ENCODE data around the gene KLK10.
"Not testable (repeated sequence)": the region's sequence is repeated elsewhere in the genome, so short reads cannot be mapped to it uniquely, and the experiment has no call there.

The KLK10 gene

DNA sequence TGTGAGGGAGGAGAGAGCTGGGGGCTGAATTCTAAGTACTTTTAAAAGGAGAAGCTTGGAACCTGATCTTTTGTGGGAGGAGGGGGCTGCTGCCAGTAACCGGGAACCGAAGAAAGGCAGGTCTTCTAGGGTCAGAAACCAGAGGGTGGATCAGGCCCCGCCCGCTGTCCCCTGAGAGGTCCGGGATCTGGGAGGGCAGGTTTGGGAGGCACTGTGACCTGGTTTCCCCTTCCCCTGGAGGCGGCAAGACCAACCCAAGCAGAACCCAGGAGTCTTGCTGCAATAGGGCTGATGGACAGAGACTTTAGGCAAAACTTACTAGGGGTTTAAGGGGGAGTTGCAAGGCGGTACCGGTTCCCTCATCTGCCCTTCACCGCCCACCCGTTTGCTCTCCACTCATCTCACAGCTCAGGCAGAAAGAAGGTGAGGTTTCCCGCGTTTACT lies 17.4 kb downstream of the KLK10 start:
- Mint-ChIP-seq H3K9me3 (no peaks in the 10 kb centered on the region), H3K4me3 (no peak overlapping the region), H3K27me3 (ENCODE audit: low read depth) (no peaks in the 10 kb centered on the region), H3K27ac (no peak overlapping the region), H3K4me1 (ENCODE audit: low read depth) (no peaks in the 10 kb centered on the region), H3K36me3 (ENCODE audit: low read depth) (no peaks in the 10 kb centered on the region)
- no peak for DNase-seq (ENCODE audit: low spot score)

DNA sequence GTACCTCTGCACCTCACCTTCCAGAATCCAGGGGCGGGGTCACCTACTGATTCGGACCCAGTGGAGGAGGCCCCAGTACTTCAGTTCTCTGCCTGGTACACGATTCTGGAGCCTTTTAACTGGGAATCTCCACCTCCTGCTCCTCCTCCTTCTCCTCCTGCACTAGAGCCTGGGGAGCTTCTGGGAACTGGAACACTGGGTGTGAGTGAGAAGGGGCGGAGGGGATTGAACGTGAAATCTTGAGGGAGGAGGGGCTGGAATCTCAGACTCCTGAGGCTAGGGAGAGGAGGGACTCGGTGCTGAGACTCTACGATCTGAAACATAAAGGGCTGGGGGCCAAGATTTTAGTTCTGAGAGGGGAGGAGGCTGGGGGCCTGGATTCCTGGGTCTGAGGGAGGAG lies 18.0 kb downstream of the KLK10 start, which contains the start of gene KLK8:
Gene KLK8 (minus strand): TSS at position 90 of the 400 bp plus-strand sequence. CDS start 437 bp downstream, outside the sequence.
- Mint-ChIP-seq H3K27ac (no peak within 1 kb of the TSS), H3K36me3 (ENCODE audit: low read depth) (no peaks in the 10 kb centered on the region), H3K4me3 (no peak within 1 kb of the TSS), H3K9me3 (no peaks in the 10 kb centered on the region), H3K27me3 (ENCODE audit: low read depth) (no peaks in the 10 kb centered on the region), H3K4me1 (ENCODE audit: low read depth) (no peaks in the 10 kb centered on the region)
- no peak for DNase-seq (ENCODE audit: low spot score)

- no peak overlapping the region for H3K27ac Mint-ChIP-seq
- DNase-seq (ENCODE audit: low spot score), result no peak
- no peak overlapping the region for H3K4me3 Mint-ChIP-seq
- H3K36me3 Mint-ChIP-seq (ENCODE audit: low read depth), result no peaks in the 10 kb centered on the region
- no peaks in the 10 kb centered on the region for H3K4me1 Mint-ChIP-seq (ENCODE audit: low read depth)
- no peaks in the 10 kb centered on the region for H3K9me3 Mint-ChIP-seq
- no peaks in the 10 kb centered on the region for H3K27me3 Mint-ChIP-seq (ENCODE audit: low read depth)
These were observed 18.5 kb downstream of the KLK10 start for GRCh38 chr19:51000981-51001380.

- H3K27me3 Mint-ChIP-seq (ENCODE audit: low read depth), result no peaks in the 10 kb centered on the region
These were observed 19.1 kb downstream of the KLK10 start for GRCh38 chr19:51000426-51000825.

DNA sequence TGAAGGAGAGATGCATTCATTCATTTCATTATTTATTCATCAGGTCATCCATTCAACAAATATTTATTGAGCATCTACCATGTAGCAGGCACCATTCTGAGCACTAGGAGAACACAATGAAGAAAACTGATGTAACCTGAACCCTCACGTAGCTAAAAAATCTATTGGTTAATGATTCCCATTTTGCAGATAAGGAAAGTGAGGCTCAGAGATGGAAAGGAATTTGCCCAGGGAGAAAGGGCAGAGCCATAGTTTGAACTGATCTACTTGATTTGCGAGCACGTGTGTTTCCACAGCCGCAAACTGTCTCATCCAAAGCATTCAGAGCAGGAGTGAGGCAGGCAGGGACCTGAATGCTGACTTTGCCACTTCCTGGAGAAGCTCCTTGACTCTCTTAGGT lies 20.8 kb downstream of the KLK10 start:
- Mint-ChIP-seq H3K4me3 (no peak overlapping the region), H3K36me3 (ENCODE audit: low read depth) (no peaks in the 10 kb centered on the region), H3K27ac (no peak overlapping the region), H3K9me3 (no peaks in the 10 kb centered on the region), H3K27me3 (ENCODE audit: low read depth) (no peaks in the 10 kb centered on the region), H3K4me1 (ENCODE audit: low read depth) (no peaks in the 10 kb centered on the region)
- DNase-seq (ENCODE audit: low spot score), result no peak

More at GRCh38 chr19:51000426-51000825, 19.1 kb downstream of the KLK10 start:
- no peak for DNase-seq (ENCODE audit: low spot score)
- Mint-ChIP-seq H3K36me3 (ENCODE audit: low read depth) (no peaks in the 10 kb centered on the region), H3K9me3 (no peaks in the 10 kb centered on the region), H3K4me1 (ENCODE audit: low read depth) (no peaks in the 10 kb centered on the region), H3K4me3 (no peak overlapping the region), H3K27ac (no peak overlapping the region)

DNA sequence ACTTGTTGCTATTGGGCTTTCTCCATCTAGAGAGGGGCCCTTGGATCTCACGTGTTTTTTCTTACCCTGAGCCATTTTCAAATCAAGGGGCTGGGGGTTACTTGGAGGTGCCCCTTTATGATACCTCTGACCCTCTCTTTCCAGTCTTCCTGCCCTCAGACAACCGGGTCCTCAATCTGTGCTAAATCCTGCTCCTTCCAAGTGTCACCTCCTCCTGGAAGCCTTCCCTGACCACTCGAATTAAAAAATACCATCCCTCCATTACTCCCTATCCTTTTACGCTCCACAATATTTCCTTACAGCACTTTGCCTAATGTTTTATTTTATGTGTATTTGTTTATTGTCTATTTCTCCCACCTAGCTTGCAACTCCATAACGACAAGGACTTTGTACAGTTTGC lies 21.4 kb downstream of the KLK10 start:
- no peaks in the 10 kb centered on the region for H3K9me3 Mint-ChIP-seq
- DNase-seq (ENCODE audit: low spot score), result no peak
- no peaks in the 10 kb centered on the region for H3K36me3 Mint-ChIP-seq (ENCODE audit: low read depth)
- no peak overlapping the region for H3K4me3 Mint-ChIP-seq
- no peaks in the 10 kb centered on the region for H3K4me1 Mint-ChIP-seq (ENCODE audit: low read depth)
- H3K27me3 Mint-ChIP-seq (ENCODE audit: low read depth), result no peaks in the 10 kb centered on the region
- no peak overlapping the region for H3K27ac Mint-ChIP-seq

DNA sequence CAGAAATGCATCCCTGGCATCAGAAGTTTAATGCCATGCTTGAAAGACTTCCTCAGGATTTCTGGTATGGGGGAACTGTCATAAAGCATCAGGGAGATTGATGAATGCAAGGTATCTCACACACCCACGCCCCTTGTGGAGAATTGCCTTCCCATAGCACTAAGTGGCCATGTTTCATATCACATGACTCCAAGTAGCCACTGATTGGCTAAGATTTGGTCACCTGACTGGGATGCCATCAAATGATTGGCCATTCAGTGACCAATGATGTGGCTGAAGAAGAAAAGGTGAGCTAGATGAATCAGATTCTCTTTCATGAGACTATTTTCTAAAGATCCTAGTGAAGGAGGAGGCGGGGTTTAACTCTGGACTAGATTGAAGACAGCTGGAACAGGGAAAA lies 25.4 kb downstream of the KLK10 start:
- DNase-seq (ENCODE audit: low spot score), result no peak
- Mint-ChIP-seq H3K27ac (no peak overlapping the region), H3K27me3 (ENCODE audit: low read depth) (peaks cover 5% of the 10 kb centered on the region), H3K4me3 (no peak overlapping the region), H3K4me1 (ENCODE audit: low read depth) (no peaks in the 10 kb centered on the region), H3K36me3 (ENCODE audit: low read depth) (no peaks in the 10 kb centered on the region), H3K9me3 (no peaks in the 10 kb centered on the region)

DNA sequence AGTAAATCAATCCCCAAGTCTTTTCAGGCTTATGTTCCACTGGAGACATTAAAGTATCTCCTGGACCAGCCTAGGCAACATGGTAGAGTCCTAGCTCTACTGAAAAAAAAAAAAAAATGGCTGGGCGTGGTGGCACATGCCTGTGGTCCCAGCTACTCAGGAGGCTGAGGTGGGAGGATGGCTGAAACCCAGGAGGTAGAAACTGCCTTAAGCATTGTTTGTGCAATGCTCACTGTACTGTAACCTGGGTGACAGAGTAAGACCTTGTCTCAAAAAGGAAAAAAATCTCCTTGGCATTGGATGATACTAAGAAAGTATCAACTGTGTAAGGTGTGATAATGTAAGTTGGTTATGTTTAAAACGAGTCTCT lies 26.9 kb downstream of the KLK10 start:
- H3K27ac Mint-ChIP-seq, result no peak overlapping the region
- no peaks in the 10 kb centered on the region for H3K4me1 Mint-ChIP-seq (ENCODE audit: low read depth)
- no peak for DNase-seq (ENCODE audit: low spot score)
- H3K27me3 Mint-ChIP-seq (ENCODE audit: low read depth), result peaks cover 8% of the 10 kb centered on the region
- no peak overlapping the region for H3K4me3 Mint-ChIP-seq
- no peaks in the 10 kb centered on the region for H3K36me3 Mint-ChIP-seq (ENCODE audit: low read depth)
- no peaks in the 10 kb centered on the region for H3K9me3 Mint-ChIP-seq

- H3K27me3 Mint-ChIP-seq (ENCODE audit: low read depth), result peaks cover 12% of the 10 kb centered on the region
- H3K36me3 Mint-ChIP-seq (ENCODE audit: low read depth); H3K4me1 Mint-ChIP-seq (ENCODE audit: low read depth); H3K9me3 Mint-ChIP-seq; DNase-seq (ENCODE audit: low spot score); H3K4me3 Mint-ChIP-seq; H3K27ac Mint-ChIP-seq: not testable (repeated sequence)
These were observed 35.1 kb downstream of the KLK10 start for GRCh38 chr19:50984416-50984815.

GRCh38 chr19:50983625-50984292 lies 35.8 kb downstream of the KLK10 start, which contains the start of gene KLK7:
Gene KLK7, minus strand, starts transcription at chr19:50983917. Its CDS starts 1,518 bp downstream, at chr19:50982399.
- H3K9me3 Mint-ChIP-seq, result no peaks in the 10 kb centered on the region
- no peaks in the 10 kb centered on the region for H3K36me3 Mint-ChIP-seq (ENCODE audit: low read depth)
- no peak within 1 kb of the TSS for H3K27ac Mint-ChIP-seq
- no peak for DNase-seq (ENCODE audit: low spot score)
- H3K27me3 Mint-ChIP-seq (ENCODE audit: low read depth), result peaks cover 13% of the 10 kb centered on the region
- no peak within 1 kb of the TSS for H3K4me3 Mint-ChIP-seq
- H3K4me1 Mint-ChIP-seq (ENCODE audit: low read depth), result no peaks in the 10 kb centered on the region

GRCh38 chr19:50982186-50982585 lies 37.3 kb downstream of the KLK10 start:
- Mint-ChIP-seq H3K4me1 (ENCODE audit: low read depth) (no peaks in the 10 kb centered on the region), H3K27me3 (ENCODE audit: low read depth) (peaks cover 13% of the 10 kb centered on the region), H3K36me3 (ENCODE audit: low read depth) (no peaks in the 10 kb centered on the region), H3K9me3 (no peaks in the 10 kb centered on the region), H3K27ac (no peak overlapping the region), H3K4me3 (no peak overlapping the region)
- DNase-seq (ENCODE audit: low spot score), result no peak

- DNase-seq (ENCODE audit: low spot score), result no peak
- no peak overlapping the region for H3K27ac Mint-ChIP-seq
- H3K4me1 Mint-ChIP-seq (ENCODE audit: low read depth), result no peaks in the 10 kb centered on the region
- no peak overlapping the region for H3K4me3 Mint-ChIP-seq
- peaks cover 12% of the 10 kb centered on the region for H3K27me3 Mint-ChIP-seq (ENCODE audit: low read depth)
- no peaks in the 10 kb centered on the region for H3K9me3 Mint-ChIP-seq
- no peaks in the 10 kb centered on the region for H3K36me3 Mint-ChIP-seq (ENCODE audit: low read depth)
These were observed 37.8 kb downstream of the KLK10 start for GRCh38 chr19:50981587-50982146.

DNA sequence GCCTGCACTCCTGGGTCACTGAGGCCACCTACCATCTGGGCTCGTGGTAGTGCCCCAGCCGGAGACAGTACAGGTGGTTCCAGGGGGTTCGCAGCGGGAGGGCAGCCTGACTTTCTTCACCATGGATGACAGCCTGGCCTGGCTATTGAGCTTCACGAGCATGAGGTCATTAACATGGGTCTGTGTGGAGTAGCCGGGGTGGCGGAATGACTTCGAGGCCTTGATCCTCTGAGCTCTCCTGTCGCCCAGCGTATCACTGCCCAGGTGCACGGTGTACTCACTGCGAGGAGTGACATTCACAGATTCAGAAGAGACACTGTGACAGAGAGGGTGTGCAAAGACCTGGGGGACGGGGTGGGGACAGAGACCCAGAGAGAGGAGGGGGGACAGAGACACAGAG lies 39.3 kb downstream of the KLK10 start:
- peaks cover 11% of the 10 kb centered on the region for H3K27me3 Mint-ChIP-seq (ENCODE audit: low read depth)
- H3K4me1 Mint-ChIP-seq (ENCODE audit: low read depth), result no peaks in the 10 kb centered on the region
- H3K4me3 Mint-ChIP-seq, result no peak overlapping the region
- H3K9me3 Mint-ChIP-seq, result no peaks in the 10 kb centered on the region
- H3K27ac Mint-ChIP-seq, result no peak overlapping the region
- no peak for DNase-seq (ENCODE audit: low spot score)
- no peaks in the 10 kb centered on the region for H3K36me3 Mint-ChIP-seq (ENCODE audit: low read depth)

GRCh38 chr19:50979758-50980157 lies 39.8 kb downstream of the KLK10 start:
- no peak overlapping the region for H3K27ac Mint-ChIP-seq
- peaks cover 8% of the 10 kb centered on the region for H3K27me3 Mint-ChIP-seq (ENCODE audit: low read depth)
- no peak overlapping the region for H3K4me3 Mint-ChIP-seq
- no peak for DNase-seq (ENCODE audit: low spot score)
- H3K9me3 Mint-ChIP-seq, result no peaks in the 10 kb centered on the region
- no peaks in the 10 kb centered on the region for H3K36me3 Mint-ChIP-seq (ENCODE audit: low read depth)
- H3K4me1 Mint-ChIP-seq (ENCODE audit: low read depth), result no peaks in the 10 kb centered on the region
